ENCODE data around the gene ZDHHC4.

DNA sequence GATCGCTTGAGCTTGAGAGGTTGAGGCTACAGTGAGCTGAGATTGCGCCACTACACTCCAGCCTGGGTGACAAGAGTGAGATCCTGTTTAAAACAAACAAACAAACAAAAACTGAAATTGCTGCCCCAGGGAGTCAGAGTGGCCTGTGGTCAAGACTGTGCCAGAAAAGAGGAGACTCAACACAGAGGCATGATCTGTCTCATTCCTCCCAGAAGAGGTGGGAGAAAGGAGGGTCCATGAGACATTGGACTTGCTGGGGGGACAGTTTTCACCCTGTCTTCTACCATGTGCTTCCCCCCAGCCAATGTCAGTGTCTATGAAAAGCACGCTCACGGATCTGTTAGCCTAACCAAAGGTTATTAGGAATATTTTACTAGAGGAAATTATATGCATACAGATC is 41.4 kb downstream of the ZDHHC4 start:
- no peak for TF ChIP-seq GTF2F1 (IDR thresholded peaks at IDR 0.05; ENCODE audit: low read depth, low read length)
- TF ChIP-seq, protein P1, sequence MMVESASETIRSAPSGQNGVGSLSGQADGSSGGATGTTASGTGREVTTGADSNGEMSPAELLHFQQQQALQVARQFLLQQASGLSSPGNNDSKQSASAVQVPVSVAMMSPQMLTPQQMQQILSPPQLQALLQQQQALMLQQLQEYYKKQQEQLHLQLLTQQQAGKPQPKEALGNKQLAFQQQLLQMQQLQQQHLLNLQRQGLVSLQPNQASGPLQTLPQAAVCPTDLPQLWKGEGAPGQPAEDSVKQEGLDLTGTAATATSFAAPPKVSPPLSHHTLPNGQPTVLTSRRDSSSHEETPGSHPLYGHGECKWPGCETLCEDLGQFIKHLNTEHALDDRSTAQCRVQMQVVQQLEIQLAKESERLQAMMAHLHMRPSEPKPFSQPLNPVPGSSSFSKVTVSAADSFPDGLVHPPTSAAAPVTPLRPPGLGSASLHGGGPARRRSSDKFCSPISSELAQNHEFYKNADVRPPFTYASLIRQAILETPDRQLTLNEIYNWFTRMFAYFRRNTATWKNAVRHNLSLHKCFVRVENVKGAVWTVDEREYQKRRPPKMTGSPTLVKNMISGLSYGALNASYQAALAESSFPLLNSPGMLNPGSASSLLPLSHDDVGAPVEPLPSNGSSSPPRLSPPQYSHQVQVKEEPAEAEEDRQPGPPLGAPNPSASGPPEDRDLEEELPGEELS (CRISPR knock-in tag; IDR thresholded peaks at IDR 0.05; ENCODE audit: borderline replicate concordance), result no peak
- TF ChIP-seq KLF16 (IDR thresholded peaks at IDR 0.05), result no peak
- TF ChIP-seq GATAD2A (IDR thresholded peaks at IDR 0.05), result no peak
- TF ChIP-seq, protein P2, sequence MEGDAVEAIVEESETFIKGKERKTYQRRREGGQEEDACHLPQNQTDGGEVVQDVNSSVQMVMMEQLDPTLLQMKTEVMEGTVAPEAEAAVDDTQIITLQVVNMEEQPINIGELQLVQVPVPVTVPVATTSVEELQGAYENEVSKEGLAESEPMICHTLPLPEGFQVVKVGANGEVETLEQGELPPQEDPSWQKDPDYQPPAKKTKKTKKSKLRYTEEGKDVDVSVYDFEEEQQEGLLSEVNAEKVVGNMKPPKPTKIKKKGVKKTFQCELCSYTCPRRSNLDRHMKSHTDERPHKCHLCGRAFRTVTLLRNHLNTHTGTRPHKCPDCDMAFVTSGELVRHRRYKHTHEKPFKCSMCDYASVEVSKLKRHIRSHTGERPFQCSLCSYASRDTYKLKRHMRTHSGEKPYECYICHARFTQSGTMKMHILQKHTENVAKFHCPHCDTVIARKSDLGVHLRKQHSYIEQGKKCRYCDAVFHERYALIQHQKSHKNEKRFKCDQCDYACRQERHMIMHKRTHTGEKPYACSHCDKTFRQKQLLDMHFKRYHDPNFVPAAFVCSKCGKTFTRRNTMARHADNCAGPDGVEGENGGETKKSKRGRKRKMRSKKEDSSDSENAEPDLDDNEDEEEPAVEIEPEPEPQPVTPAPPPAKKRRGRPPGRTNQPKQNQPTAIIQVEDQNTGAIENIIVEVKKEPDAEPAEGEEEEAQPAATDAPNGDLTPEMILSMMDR (IDR thresholded peaks at IDR 0.05 in 2 of 3, conservative IDR thresholded peaks at IDR 0.05 in 1 of 3; ENCODE audit: insufficient read depth in 2 of 3, low read depth in 1 of 3, low read length in 3 of 3), result no peak
- TF ChIP-seq, protein P3, sequence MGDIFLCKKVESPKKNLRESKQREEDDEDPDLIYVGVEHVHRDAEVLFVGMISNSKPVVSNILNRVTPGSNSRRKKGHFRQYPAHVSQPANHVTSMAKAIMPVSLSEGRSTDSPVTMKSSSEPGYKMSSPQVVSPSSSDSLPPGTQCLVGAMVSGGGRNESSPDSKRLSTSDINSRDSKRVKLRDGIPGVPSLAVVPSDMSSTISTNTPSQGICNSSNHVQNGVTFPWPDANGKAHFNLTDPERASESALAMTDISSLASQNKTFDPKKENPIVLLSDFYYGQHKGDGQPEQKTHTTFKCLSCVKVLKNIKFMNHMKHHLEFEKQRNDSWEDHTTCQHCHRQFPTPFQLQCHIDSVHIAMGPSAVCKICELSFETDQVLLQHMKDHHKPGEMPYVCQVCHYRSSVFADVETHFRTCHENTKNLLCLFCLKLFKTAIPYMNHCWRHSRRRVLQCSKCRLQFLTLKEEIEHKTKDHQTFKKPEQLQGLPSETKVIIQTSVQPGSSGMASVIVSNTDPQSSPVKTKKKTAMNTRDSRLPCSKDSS (IDR thresholded peaks at IDR 0.05; ENCODE audit: low read depth, partially characterized antibody), result no peak
- TF ChIP-seq FOXJ2 (tag; IDR thresholded peaks at IDR 0.05), result no peak
- TF ChIP-seq MXI1 (IDR thresholded peaks at IDR 0.05; ENCODE audit: low read depth, low read length), result no peak
